Prostate gland (tissue), 2 donors: Measurements from ENCODE around the gene GRIK2.

Experiments used
- CTCF ChIP-seq, 4 experiments: fragments of 200-600 bp in 2 of 4; fragments of 450-650 bp in 2 of 4; sonication (generic) in 2 of 4; IDR thresholded peaks; 1 replicate in 3 of 4; 2 replicates in 1 of 4; pipeline ENCODE4 v1.5.1; 2016 to 2019; ENCODE audit warnings: antibody characterized with exemption in 4 of 4, mild to moderate bottlenecking in 2 of 4, moderate library complexity in 2 of 4
- POLR2A ChIP-seq: fragments of 450-650 bp; IDR thresholded peaks from one replicate; pipeline ENCODE4 v1.6.1; 2016; ENCODE audit warnings: antibody characterized with exemption, mild to moderate bottlenecking
- POLR2AphosphoS5 ChIP-seq: sonication (generic); formaldehyde crosslinking; IDR thresholded peaks from one replicate; pipeline ENCODE4 v1.6.1; 2017; ENCODE audit warnings: antibody characterized with exemption

- TF ChIP-seq CTCF (IDR thresholded peaks at IDR 0.05), result no peak
- TF ChIP-seq POLR2A, result no peak
- no peak for TF ChIP-seq POLR2AphosphoS5
Measured at GRCh38 chr6:101605874-101606273, 212.4 kb downstream of the GRIK2 start.
